WTC11 (cell line): ENCODE measurements around the gene RAB26. TPM values are rescaled to one million over a fixed set of nuclear protein-coding genes. Genes with fewer than 3 reads are reported as not detected.

Experiments
- ATAC-seq: fragments of 200-7000 bp; cut with Tn5 transposase; 2 replicates; pipeline ENCODE4 v1.10.0; 2021; ENCODE audit warnings: mild to moderate bottlenecking, moderate library complexity
- CTCF ChIA-PET: fragments of 300-600 bp; sonication (Branson Sonifier 250); formaldehyde crosslinking; loops from one replicate; lab custom pipeline; 2021; ENCODE audit warnings: antibody characterized with exemption; lab: Charles Lee
- POLR2A ChIA-PET: fragments of 350-600 bp; sonication (Branson Sonifier 250); formaldehyde crosslinking; loops from one replicate; lab custom pipeline; 2021; ENCODE audit warnings: antibody characterized with exemption; lab: Charles Lee
- DNase-seq: peaks from one replicate; pipeline ENCODE4 v3.0.0; 2021; ENCODE audit warnings: low spot score
- H3K27ac Mint-ChIP-seq: 2 replicates; pipeline ENCODE4 v1.8.0; 2021; ENCODE audit warnings: mixed read lengths
- H3K27me3 Mint-ChIP-seq: 2 replicates; pipeline ENCODE4 v1.8.0; 2021; ENCODE audit warnings: low read depth, mild to moderate bottlenecking, moderate library complexity, mixed read lengths
- H3K36me3 Mint-ChIP-seq: 2 replicates; pipeline ENCODE4 v1.8.0; 2021; ENCODE audit warnings: mixed read lengths
- H3K4me1 Mint-ChIP-seq: 2 replicates; pipeline ENCODE4 v1.8.0; 2022; ENCODE audit warnings: mixed read lengths
- H3K4me3 Mint-ChIP-seq: 2 replicates; pipeline ENCODE4 v1.8.0; 2021; ENCODE audit warnings: mild to moderate bottlenecking, moderate library complexity, mixed read lengths
- H3K9me3 Mint-ChIP-seq: 2 replicates; pipeline ENCODE4 v1.8.0; 2021; ENCODE audit warnings: mixed read lengths
- GABPB1 ChIP-seq: sonication (generic); formaldehyde crosslinking; IDR thresholded peaks from 2 replicates; pipeline ENCODE4 v1.8.1; 2023; ENCODE audit warnings: mild to moderate bottlenecking, missing genetic modification reagents
- GTF2I ChIP-seq: fragments of 250-450 bp; sonication (Bioruptor Pico); conservative IDR thresholded peaks from 2 replicates; pipeline ENCODE4 v1.4.0; 2021; ENCODE audit warnings: mild to moderate bottlenecking
- IRF2 ChIP-seq: sonication (generic); formaldehyde crosslinking; IDR thresholded peaks from 2 replicates; pipeline ENCODE4 v1.8.0; 2022; ENCODE audit warnings: low read depth, missing genetic modification reagents, borderline replicate concordance
- KAT7 ChIP-seq: sonication (generic); formaldehyde crosslinking; IDR thresholded peaks from 2 replicates; pipeline ENCODE4 v1.8.1; 2023; ENCODE audit warnings: missing genetic modification reagents, mild to moderate bottlenecking, borderline replicate concordance
- MXD4 ChIP-seq: fragments of 250-450 bp; sonication (Bioruptor Pico); IDR thresholded peaks from 2 replicates; pipeline ENCODE4 v1.8.0; 2021; ENCODE audit warnings: mild to moderate bottlenecking, moderate library complexity, borderline replicate concordance
- NFE2L1 ChIP-seq: sonication (generic); formaldehyde crosslinking; IDR thresholded peaks from 2 replicates; pipeline ENCODE4 v1.8.1; 2023; ENCODE audit warnings: missing genetic modification reagents
- NR1H2 ChIP-seq: sonication (generic); formaldehyde crosslinking; IDR thresholded peaks from 2 replicates; pipeline ENCODE4 v1.9.0; 2021; ENCODE audit warnings: mild to moderate bottlenecking, moderate library complexity, missing genetic modification reagents
- SMAD3 ChIP-seq: sonication (generic); formaldehyde crosslinking; IDR thresholded peaks from 2 replicates; pipeline ENCODE4 v1.8.0; 2022; ENCODE audit warnings: missing genetic modification reagents, mild to moderate bottlenecking, borderline replicate concordance
- SMAD4 ChIP-seq: sonication (generic); formaldehyde crosslinking; IDR thresholded peaks from 2 replicates; pipeline ENCODE4 v1.8.0; 2022; ENCODE audit warnings: mild to moderate bottlenecking, missing genetic modification reagents
- SP1 ChIP-seq: sonication (generic); formaldehyde crosslinking; conservative IDR thresholded peaks from 2 replicates; pipeline ENCODE4 v1.8.1; 2022; ENCODE audit warnings: missing genetic modification reagents
- TEAD4 ChIP-seq: sonication (generic); formaldehyde crosslinking; IDR thresholded peaks from 2 replicates; pipeline ENCODE4 v1.8.0; 2022; ENCODE audit warnings: mild to moderate bottlenecking, missing genetic modification reagents
- ZNF121 ChIP-seq: sonication (generic); formaldehyde crosslinking; IDR thresholded peaks from 2 replicates; pipeline ENCODE4 v1.8.0; 2023; ENCODE audit warnings: missing genetic modification reagents
- total RNA-seq: library from RNA; stranded (reverse); gene quantifications from 3 replicates; pipeline ENCODE4 v1.2.3, GENCODE V29; 2021
- TF ChIP-seq, protein P1 (sequence below): sonication (generic); formaldehyde crosslinking; IDR thresholded peaks from 2 replicates; pipeline ENCODE4 v1.8.0; 2022; ENCODE audit warnings: mild to moderate bottlenecking, missing genetic modification reagents
- TF ChIP-seq, protein P2 (sequence below): fragments of 250-450 bp; sonication (Bioruptor Pico); IDR thresholded peaks from 2 replicates; pipeline ENCODE4 v1.9.0; 2021; ENCODE audit warnings: mild to moderate bottlenecking, borderline replicate concordance
- TF ChIP-seq, protein P3 (sequence below): sonication (generic); formaldehyde crosslinking; IDR thresholded peaks from 2 replicates; pipeline ENCODE4 v1.8.0; 2023; ENCODE audit warnings: missing genetic modification reagents
- TF ChIP-seq, protein P4 (sequence below): sonication (generic); formaldehyde crosslinking; conservative IDR thresholded peaks from 2 replicates; pipeline ENCODE4 v1.8.1; 2022; ENCODE audit warnings: mild to moderate bottlenecking, missing genetic modification reagents
- TF ChIP-seq, protein P5 (sequence below): fragments of 250-450 bp; sonication (Bioruptor Pico); IDR thresholded peaks from 2 replicates; pipeline ENCODE4 v1.9.0; 2021; ENCODE audit warnings: mild to moderate bottlenecking
- TF ChIP-seq, protein P6 (sequence below): sonication (generic); formaldehyde crosslinking; IDR thresholded peaks from 2 replicates; pipeline ENCODE4 v1.8.0; 2023; ENCODE audit warnings: mild to moderate bottlenecking, missing genetic modification reagents
- TF ChIP-seq, protein P7 (sequence below): fragments of 200-600 bp; IDR thresholded peaks from 2 replicates; pipeline ENCODE4 v1.8.0; 2022; ENCODE audit warnings: antibody characterized with exemption

RAB26 gene
- total RNA-seq, 1 experiment from 2014 or later = 7.3 TPM

DNA sequence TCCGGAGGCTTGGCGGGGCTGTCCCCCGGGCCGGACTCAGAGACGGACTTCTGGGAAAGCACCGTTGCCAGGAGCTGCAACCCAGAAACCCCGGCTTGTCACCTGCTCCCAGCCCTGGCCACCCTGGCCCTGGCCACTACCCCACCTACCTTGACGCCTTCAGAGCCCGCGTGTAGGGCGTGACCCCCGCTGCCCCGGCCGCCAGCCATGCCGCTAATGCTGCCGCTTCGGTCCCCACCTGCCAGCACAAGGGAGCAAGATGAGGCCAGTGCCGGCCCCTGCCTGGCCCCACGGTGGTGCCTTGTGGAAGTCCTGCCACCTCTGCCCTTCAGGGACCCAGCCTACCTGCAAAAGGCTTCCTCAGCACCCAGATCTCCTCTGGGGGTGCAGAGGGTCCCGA lies 36.5 kb downstream of the RAB26 start:
- no peak overlapping the region for H3K27ac Mint-ChIP-seq
- 0 out of 2 replicates have a peak, but pooled peaks cover 3% of the 10 kb centered on the region for H3K4me1 Mint-ChIP-seq
- no peaks in the 10 kb centered on the region for H3K27me3 Mint-ChIP-seq
- H3K9me3 Mint-ChIP-seq = no peaks in the 10 kb centered on the region
- ChIA-PET POLR2A (no interaction called here), CTCF (interaction anchor here (5.7 kb wide), 1 partner anchor 9 kb away, joined by 24 read pairs; no protein-coding TSS in a partner anchor)
- ATAC-seq (no peak), DNase-seq (no peak)
- no peak for TF ChIP-seq NFE2L1
- TF ChIP-seq SMAD4 (CRISPR knock-in tag) = no peak
- no peak for TF ChIP-seq SMAD3
- H3K4me3 Mint-ChIP-seq = no peak overlapping the region
- no peaks in the 10 kb centered on the region for H3K36me3 Mint-ChIP-seq

DNA sequence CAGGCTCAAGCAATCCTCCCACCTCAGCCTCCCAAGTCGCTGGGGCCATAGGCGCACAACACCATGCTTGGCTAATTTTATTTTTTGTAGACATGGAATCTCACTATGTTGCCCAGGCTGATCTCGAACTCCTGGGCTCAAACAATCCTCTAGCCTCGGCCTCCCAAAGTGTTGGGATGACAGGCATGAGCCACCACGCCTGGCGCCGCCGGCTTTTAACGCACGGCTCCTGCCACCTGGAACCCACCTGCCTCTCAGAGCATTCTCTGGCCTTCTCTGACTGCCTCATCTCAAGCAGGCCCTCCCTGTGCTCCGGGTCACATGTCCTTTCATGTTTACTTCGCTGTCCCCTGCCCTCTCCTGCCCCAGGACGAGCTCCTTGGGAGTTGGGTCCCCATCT lies 37.6 kb downstream of the RAB26 start:
- no peak for ATAC-seq
- CTCF ChIA-PET = interaction anchor here (5.7 kb wide), 1 partner anchor 8 kb away, joined by 24 read pairs; no protein-coding TSS in a partner anchor

More for the DNA sequence above, 37.6 kb downstream of the RAB26 start:
- POLR2A ChIA-PET = no interaction called here
- H3K4me1 Mint-ChIP-seq = 0 out of 2 replicates have a peak, but pooled peaks cover 3% of the 10 kb centered on the region
- TF ChIP-seq, protein P1, sequence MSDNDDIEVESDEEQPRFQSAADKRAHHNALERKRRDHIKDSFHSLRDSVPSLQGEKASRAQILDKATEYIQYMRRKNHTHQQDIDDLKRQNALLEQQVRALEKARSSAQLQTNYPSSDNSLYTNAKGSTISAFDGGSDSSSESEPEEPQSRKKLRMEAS = no peak
- TF ChIP-seq KAT7 (CRISPR knock-in tag) = no peak
- TF ChIP-seq, protein P2, sequence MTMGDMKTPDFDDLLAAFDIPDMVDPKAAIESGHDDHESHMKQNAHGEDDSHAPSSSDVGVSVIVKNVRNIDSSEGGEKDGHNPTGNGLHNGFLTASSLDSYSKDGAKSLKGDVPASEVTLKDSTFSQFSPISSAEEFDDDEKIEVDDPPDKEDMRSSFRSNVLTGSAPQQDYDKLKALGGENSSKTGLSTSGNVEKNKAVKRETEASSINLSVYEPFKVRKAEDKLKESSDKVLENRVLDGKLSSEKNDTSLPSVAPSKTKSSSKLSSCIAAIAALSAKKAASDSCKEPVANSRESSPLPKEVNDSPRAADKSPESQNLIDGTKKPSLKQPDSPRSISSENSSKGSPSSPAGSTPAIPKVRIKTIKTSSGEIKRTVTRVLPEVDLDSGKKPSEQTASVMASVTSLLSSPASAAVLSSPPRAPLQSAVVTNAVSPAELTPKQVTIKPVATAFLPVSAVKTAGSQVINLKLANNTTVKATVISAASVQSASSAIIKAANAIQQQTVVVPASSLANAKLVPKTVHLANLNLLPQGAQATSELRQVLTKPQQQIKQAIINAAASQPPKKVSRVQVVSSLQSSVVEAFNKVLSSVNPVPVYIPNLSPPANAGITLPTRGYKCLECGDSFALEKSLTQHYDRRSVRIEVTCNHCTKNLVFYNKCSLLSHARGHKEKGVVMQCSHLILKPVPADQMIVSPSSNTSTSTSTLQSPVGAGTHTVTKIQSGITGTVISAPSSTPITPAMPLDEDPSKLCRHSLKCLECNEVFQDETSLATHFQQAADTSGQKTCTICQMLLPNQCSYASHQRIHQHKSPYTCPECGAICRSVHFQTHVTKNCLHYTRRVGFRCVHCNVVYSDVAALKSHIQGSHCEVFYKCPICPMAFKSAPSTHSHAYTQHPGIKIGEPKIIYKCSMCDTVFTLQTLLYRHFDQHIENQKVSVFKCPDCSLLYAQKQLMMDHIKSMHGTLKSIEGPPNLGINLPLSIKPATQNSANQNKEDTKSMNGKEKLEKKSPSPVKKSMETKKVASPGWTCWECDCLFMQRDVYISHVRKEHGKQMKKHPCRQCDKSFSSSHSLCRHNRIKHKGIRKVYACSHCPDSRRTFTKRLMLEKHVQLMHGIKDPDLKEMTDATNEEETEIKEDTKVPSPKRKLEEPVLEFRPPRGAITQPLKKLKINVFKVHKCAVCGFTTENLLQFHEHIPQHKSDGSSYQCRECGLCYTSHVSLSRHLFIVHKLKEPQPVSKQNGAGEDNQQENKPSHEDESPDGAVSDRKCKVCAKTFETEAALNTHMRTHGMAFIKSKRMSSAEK (CRISPR knock-in tag) = no peak
- no peak for TF ChIP-seq GTF2I
- TF ChIP-seq, protein P3, sequence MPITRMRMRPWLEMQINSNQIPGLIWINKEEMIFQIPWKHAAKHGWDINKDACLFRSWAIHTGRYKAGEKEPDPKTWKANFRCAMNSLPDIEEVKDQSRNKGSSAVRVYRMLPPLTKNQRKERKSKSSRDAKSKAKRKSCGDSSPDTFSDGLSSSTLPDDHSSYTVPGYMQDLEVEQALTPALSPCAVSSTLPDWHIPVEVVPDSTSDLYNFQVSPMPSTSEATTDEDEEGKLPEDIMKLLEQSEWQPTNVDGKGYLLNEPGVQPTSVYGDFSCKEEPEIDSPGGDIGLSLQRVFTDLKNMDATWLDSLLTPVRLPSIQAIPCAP (CRISPR knock-in tag) = no peak
- TF ChIP-seq, protein P4, sequence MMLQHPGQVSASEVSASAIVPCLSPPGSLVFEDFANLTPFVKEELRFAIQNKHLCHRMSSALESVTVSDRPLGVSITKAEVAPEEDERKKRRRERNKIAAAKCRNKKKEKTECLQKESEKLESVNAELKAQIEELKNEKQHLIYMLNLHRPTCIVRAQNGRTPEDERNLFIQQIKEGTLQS (CRISPR knock-in tag) = no peak
- no peak for TF ChIP-seq SP1 (CRISPR knock-in tag)
- no peak for TF ChIP-seq IRF2 (CRISPR knock-in tag)
- no peak for TF ChIP-seq ZNF121 (CRISPR knock-in tag)
- TF ChIP-seq NR1H2 (CRISPR knock-in tag) = no peak
- TF ChIP-seq SMAD4 (CRISPR knock-in tag) = no peak
- no peak for TF ChIP-seq TEAD4
- no peak for TF ChIP-seq MXD4 (CRISPR knock-in tag)
- no peak for TF ChIP-seq GABPB1 (CRISPR knock-in tag)
- TF ChIP-seq, protein P5, sequence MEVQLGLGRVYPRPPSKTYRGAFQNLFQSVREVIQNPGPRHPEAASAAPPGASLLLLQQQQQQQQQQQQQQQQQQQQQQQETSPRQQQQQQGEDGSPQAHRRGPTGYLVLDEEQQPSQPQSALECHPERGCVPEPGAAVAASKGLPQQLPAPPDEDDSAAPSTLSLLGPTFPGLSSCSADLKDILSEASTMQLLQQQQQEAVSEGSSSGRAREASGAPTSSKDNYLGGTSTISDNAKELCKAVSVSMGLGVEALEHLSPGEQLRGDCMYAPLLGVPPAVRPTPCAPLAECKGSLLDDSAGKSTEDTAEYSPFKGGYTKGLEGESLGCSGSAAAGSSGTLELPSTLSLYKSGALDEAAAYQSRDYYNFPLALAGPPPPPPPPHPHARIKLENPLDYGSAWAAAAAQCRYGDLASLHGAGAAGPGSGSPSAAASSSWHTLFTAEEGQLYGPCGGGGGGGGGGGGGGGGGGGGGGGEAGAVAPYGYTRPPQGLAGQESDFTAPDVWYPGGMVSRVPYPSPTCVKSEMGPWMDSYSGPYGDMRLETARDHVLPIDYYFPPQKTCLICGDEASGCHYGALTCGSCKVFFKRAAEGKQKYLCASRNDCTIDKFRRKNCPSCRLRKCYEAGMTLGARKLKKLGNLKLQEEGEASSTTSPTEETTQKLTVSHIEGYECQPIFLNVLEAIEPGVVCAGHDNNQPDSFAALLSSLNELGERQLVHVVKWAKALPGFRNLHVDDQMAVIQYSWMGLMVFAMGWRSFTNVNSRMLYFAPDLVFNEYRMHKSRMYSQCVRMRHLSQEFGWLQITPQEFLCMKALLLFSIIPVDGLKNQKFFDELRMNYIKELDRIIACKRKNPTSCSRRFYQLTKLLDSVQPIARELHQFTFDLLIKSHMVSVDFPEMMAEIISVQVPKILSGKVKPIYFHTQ = no peak
- TF ChIP-seq, protein P6, sequence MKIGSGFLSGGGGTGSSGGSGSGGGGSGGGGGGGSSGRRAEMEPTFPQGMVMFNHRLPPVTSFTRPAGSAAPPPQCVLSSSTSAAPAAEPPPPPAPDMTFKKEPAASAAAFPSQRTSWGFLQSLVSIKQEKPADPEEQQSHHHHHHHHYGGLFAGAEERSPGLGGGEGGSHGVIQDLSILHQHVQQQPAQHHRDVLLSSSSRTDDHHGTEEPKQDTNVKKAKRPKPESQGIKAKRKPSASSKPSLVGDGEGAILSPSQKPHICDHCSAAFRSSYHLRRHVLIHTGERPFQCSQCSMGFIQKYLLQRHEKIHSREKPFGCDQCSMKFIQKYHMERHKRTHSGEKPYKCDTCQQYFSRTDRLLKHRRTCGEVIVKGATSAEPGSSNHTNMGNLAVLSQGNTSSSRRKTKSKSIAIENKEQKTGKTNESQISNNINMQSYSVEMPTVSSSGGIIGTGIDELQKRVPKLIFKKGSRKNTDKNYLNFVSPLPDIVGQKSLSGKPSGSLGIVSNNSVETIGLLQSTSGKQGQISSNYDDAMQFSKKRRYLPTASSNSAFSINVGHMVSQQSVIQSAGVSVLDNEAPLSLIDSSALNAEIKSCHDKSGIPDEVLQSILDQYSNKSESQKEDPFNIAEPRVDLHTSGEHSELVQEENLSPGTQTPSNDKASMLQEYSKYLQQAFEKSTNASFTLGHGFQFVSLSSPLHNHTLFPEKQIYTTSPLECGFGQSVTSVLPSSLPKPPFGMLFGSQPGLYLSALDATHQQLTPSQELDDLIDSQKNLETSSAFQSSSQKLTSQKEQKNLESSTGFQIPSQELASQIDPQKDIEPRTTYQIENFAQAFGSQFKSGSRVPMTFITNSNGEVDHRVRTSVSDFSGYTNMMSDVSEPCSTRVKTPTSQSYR (CRISPR knock-in tag) = no peak
- TF ChIP-seq, protein P7, sequence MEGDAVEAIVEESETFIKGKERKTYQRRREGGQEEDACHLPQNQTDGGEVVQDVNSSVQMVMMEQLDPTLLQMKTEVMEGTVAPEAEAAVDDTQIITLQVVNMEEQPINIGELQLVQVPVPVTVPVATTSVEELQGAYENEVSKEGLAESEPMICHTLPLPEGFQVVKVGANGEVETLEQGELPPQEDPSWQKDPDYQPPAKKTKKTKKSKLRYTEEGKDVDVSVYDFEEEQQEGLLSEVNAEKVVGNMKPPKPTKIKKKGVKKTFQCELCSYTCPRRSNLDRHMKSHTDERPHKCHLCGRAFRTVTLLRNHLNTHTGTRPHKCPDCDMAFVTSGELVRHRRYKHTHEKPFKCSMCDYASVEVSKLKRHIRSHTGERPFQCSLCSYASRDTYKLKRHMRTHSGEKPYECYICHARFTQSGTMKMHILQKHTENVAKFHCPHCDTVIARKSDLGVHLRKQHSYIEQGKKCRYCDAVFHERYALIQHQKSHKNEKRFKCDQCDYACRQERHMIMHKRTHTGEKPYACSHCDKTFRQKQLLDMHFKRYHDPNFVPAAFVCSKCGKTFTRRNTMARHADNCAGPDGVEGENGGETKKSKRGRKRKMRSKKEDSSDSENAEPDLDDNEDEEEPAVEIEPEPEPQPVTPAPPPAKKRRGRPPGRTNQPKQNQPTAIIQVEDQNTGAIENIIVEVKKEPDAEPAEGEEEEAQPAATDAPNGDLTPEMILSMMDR = no peak
- no peaks in the 10 kb centered on the region for H3K9me3 Mint-ChIP-seq
- H3K27me3 Mint-ChIP-seq = no peaks in the 10 kb centered on the region
- 0 out of 2 replicates have a peak overlapping the region, but pooled peaks have one; percentile 41 for H3K27ac Mint-ChIP-seq
- no peak overlapping the region for H3K4me3 Mint-ChIP-seq
- H3K36me3 Mint-ChIP-seq = no peaks in the 10 kb centered on the region
- DNase-seq = no peak
